H1 (cell line): Measurements from ENCODE around the gene TRMT61A. TPM values are rescaled to one million over a fixed set of nuclear protein-coding genes. Genes with fewer than 3 reads are reported as not detected.

Experiments used
- CTCF ChIA-PET: fragments of 300-600 bp; sonication (Branson Sonifier 250); formaldehyde crosslinking; loops from one replicate; lab custom pipeline; 2021; ENCODE audit not compliant: partially characterized antibody; lab: Charles Lee
- POLR2A ChIA-PET: fragments of 300-600 bp; sonication (Branson Sonifier 250); formaldehyde crosslinking; loops from one replicate; lab custom pipeline; 2021; ENCODE audit warnings: inconsistent platforms; ENCODE audit not compliant: partially characterized antibody; lab: Charles Lee
- DNase-seq, 2 experiments: peaks; one replicate each; pipeline versions ENCODE4 v3.0.0 to v3.0.0-alpha.2; 2010 to 2022; ENCODE audit warnings: low spot score in 2 of 2, low read depth in 1 of 2, mixed read lengths in 1 of 2
- FAIRE-seq: peaks from 2 replicates; lab custom pipeline; 2011; peaks lifted over from hg19 to GRCh38; lab: Jason Lieb, UNC
- H2AFZ ChIP-seq: 2 replicates; pipeline ENCODE4 v1.8.1; 2012; ENCODE audit warnings: low read length, inconsistent platforms
- H2AK5ac ChIP-seq: 2 replicates; pipeline ENCODE4 v1.6.1; 2013; ENCODE audit warnings: low read depth, low read length
- H2BK120ac ChIP-seq: replicated peaks from 2 replicates; pipeline ENCODE3; 2013; ENCODE audit warnings: low read depth, low read length, inconsistent platforms
- H2BK12ac ChIP-seq: 2 replicates; pipeline ENCODE4 v1.6.1; 2013; ENCODE audit warnings: low read depth, low read length
- H2BK15ac ChIP-seq: 2 replicates; pipeline ENCODE4 v1.6.1; 2013; ENCODE audit warnings: low read length
- H2BK20ac ChIP-seq: 2 replicates; pipeline ENCODE4 v1.6.1; 2013; ENCODE audit warnings: low read length
- H2BK5ac ChIP-seq: 2 replicates; pipeline ENCODE4 v1.6.1; 2013; ENCODE audit warnings: low read depth, low read length
- H3K14ac ChIP-seq: 2 replicates; pipeline ENCODE4 v1.6.1; 2013; ENCODE audit warnings: inconsistent platforms; ENCODE audit not compliant: insufficient read length
- H3K18ac ChIP-seq: 2 replicates; pipeline ENCODE4 v1.6.1; 2013; ENCODE audit warnings: low read length; ENCODE audit errors: extremely low read depth
- H3K23ac ChIP-seq: 2 replicates; pipeline ENCODE4 v1.6.1; 2013; ENCODE audit warnings: inconsistent platforms; ENCODE audit not compliant: insufficient read length
- H3K23me2 ChIP-seq: 2 replicates; pipeline ENCODE4 v1.6.1; 2013; ENCODE audit warnings: low read depth, low read length
- H3K27ac ChIP-seq: 2 replicates; pipeline ENCODE4 v1.6.1; 2011; ENCODE audit warnings: low read depth, low read length, inconsistent platforms
- H3K27me3 ChIP-seq, 4 experiments: replicated peaks in 1 of 4; 1 replicate in 1 of 4; 2 replicates in 3 of 4; pipeline versions ENCODE4 v1.6.1 to v1.8.1; 2011 to 2013; ENCODE audit warnings: low read length in 3 of 4, mild to moderate bottlenecking in 3 of 4, inconsistent platforms in 2 of 4, mixed read lengths in 2 of 4, moderate library complexity in 1 of 4; ENCODE audit not compliant: control insufficient read depth in 3 of 4, insufficient read depth in 3 of 4; ENCODE audit errors: extremely low read depth in 1 of 4
- H3K36me3 ChIP-seq, 4 experiments: 2 replicates each; pipeline versions ENCODE4 v1.6.1 to v1.8.1; 2011 to 2013; ENCODE audit warnings: mild to moderate bottlenecking in 4 of 4, low read length in 3 of 4, moderate library complexity in 2 of 4, control low read depth in 1 of 4, inconsistent platforms in 1 of 4; ENCODE audit not compliant: insufficient read depth in 4 of 4, control insufficient read depth in 2 of 4
- H3K4ac ChIP-seq: replicated peaks from 2 replicates; pipeline ENCODE3; 2013; ENCODE audit warnings: low read length, low read depth, mixed read lengths, inconsistent platforms; ENCODE audit not compliant: insufficient read length
- H3K4me1 ChIP-seq, 4 experiments: replicated peaks in 1 of 4; 1 replicate in 1 of 4; 2 replicates in 3 of 4; pipeline versions ENCODE4 v1.6.1 to v1.8.1; 2011 to 2013; ENCODE audit warnings: low read length in 3 of 4, inconsistent platforms in 2 of 4, mixed read lengths in 1 of 4; ENCODE audit not compliant: insufficient read depth in 4 of 4, control insufficient read depth in 3 of 4
- H3K4me2 ChIP-seq, 2 experiments: 2 replicates each; pipeline versions ENCODE4 v1.6.1 to v1.8.1; 2011 to 2013; ENCODE audit warnings: low read depth in 2 of 2, low read length in 2 of 2, control low read depth in 1 of 2, inconsistent platforms in 1 of 2, mild to moderate bottlenecking in 1 of 2; ENCODE audit not compliant: insufficient read depth in 1 of 2
- H3K4me3 ChIP-seq, 4 experiments: fragments of 200-600, 300-600 bp in 1 of 4; sonication (generic), shearing (Covaris generic), sonication (Bioruptor Twin) in 1 of 4; 2 replicates each; pipeline versions ENCODE4 v1.5.1 to v1.8.1; 2011 to 2016; ENCODE audit warnings: low read length in 4 of 4, low read depth in 3 of 4, control low read depth in 2 of 4, inconsistent platforms in 2 of 4, mild to moderate bottlenecking in 2 of 4, mixed read lengths in 1 of 4, moderate library complexity in 1 of 4; ENCODE audit not compliant: insufficient read depth in 2 of 4; ENCODE audit errors: extremely low read depth in 1 of 4
- H3K56ac ChIP-seq: replicated peaks from 2 replicates; pipeline ENCODE3; 2013; ENCODE audit warnings: low read depth, mild to moderate bottlenecking, mixed read lengths, low read length, inconsistent platforms; ENCODE audit not compliant: insufficient read length
- H3K79me1 ChIP-seq: 2 replicates; pipeline ENCODE4 v1.6.1; 2013; ENCODE audit warnings: low read depth, low read length, control low read depth
- H3K79me2 ChIP-seq, 2 experiments: 2 replicates each; pipeline versions ENCODE4 v1.6.1 to v1.8.1; 2012 to 2013; ENCODE audit warnings: low read length in 2 of 2, mild to moderate bottlenecking in 2 of 2, inconsistent platforms in 1 of 2; ENCODE audit not compliant: insufficient read depth in 2 of 2, control insufficient read depth in 1 of 2
- H3K9ac ChIP-seq, 4 experiments: replicated peaks in 1 of 4; 1 replicate in 1 of 4; 2 replicates in 3 of 4; pipeline versions ENCODE4 v1.6.1 to v1.8.1; 2011 to 2013; ENCODE audit warnings: low read depth in 3 of 4, low read length in 3 of 4, control low read depth in 2 of 4, mild to moderate bottlenecking in 2 of 4, moderate library complexity in 2 of 4, inconsistent platforms in 1 of 4; ENCODE audit errors: extremely low read depth in 1 of 4
- H3K9me3 ChIP-seq, 2 experiments: 2 replicates each; pipeline versions ENCODE4 v1.6.1 to v1.8.1; 2012 to 2013; ENCODE audit warnings: mild to moderate bottlenecking in 2 of 2, moderate library complexity in 2 of 2, control low read depth in 1 of 2, inconsistent platforms in 1 of 2, low read depth in 1 of 2, low read length in 1 of 2, mixed read lengths in 1 of 2; ENCODE audit not compliant: insufficient read depth in 2 of 2
- H4K20me1 ChIP-seq, 2 experiments: replicated peaks in 1 of 2; 2 replicates each; pipeline versions ENCODE3 to v1.8.1; 2011 to 2013; ENCODE audit warnings: inconsistent platforms in 2 of 2, low read length in 2 of 2, mild to moderate bottlenecking in 1 of 2; ENCODE audit not compliant: insufficient read depth in 2 of 2, control insufficient read depth in 1 of 2
- H4K5ac ChIP-seq: 2 replicates; pipeline ENCODE4 v1.6.1; 2013; ENCODE audit warnings: low read length, low read depth, mixed read lengths, inconsistent platforms; ENCODE audit not compliant: insufficient read length
- H4K8ac ChIP-seq: 2 replicates; pipeline ENCODE4 v1.8.0; 2013; ENCODE audit warnings: mild to moderate bottlenecking, moderate library complexity, low read length, inconsistent platforms; ENCODE audit not compliant: insufficient read depth; ENCODE audit errors: extremely low read depth
- H4K91ac ChIP-seq: replicated peaks from 2 replicates; pipeline ENCODE3; 2013; ENCODE audit warnings: low read length, mixed read lengths, inconsistent platforms; ENCODE audit not compliant: insufficient read length
- CHD2 ChIP-seq: IDR thresholded peaks from 2 replicates; pipeline ENCODE4 v1.6.1; 2012; ENCODE audit warnings: low read length, improper control_type of control experiment
- CREB1 ChIP-seq: IDR thresholded peaks from 2 replicates; pipeline ENCODE4 v1.6.1; 2012; ENCODE audit warnings: inconsistent platforms
- JUN ChIP-seq: IDR thresholded peaks from 2 replicates; pipeline ENCODE4 v1.6.1; 2011; ENCODE audit warnings: low read depth, mild to moderate bottlenecking, improper control_type of control experiment, low read length
- KDM1A ChIP-seq: fragments of 200-600, 300-600 bp; sonication (generic); IDR thresholded peaks from 2 replicates; pipeline ENCODE4 v1.7.1; 2016; ENCODE audit warnings: mild to moderate bottlenecking, low read length, borderline replicate concordance
- PHF8 ChIP-seq: fragments of 200-600 bp; sonication (generic); conservative IDR thresholded peaks from 2 replicates; pipeline ENCODE4 v1.7.1; 2012; ENCODE audit warnings: low read depth, mild to moderate bottlenecking, inconsistent platforms, low read length, moderate library complexity
- SAP30 ChIP-seq: fragments of 300-600 bp; sonication (generic); IDR thresholded peaks from 2 replicates; pipeline ENCODE4 v1.7.1; 2012; ENCODE audit warnings: low read length, moderate library complexity, mild to moderate bottlenecking, inconsistent platforms; ENCODE audit not compliant: insufficient read depth, insufficient replicate concordance
- ZNF274 ChIP-seq: IDR thresholded peaks from 2 replicates; pipeline ENCODE4 v1.7.0; 2012; ENCODE audit warnings: low read length, borderline replicate concordance; ENCODE audit errors: extremely low read depth
- WGBS, 2 experiments: shearing (Covaris generic) in 1 of 2; methylation state at CpG; one replicate each; pipeline versions ENCODE4 v1.1.6 to v1.1.7; 2013 to 2015; ENCODE audit warnings: low lambda C conversion rate in 2 of 2, mixed read lengths in 2 of 2, inconsistent platforms in 1 of 2, low coverage in 1 of 2, missing lambda C conversion rate in 1 of 2; ENCODE audit not compliant: insufficient replicate concordance in 2 of 2, insufficient coverage in 1 of 2, insufficient read length in 1 of 2; ENCODE audit errors: extremely low coverage in 1 of 2, missing lambda C conversion rate in 1 of 2; 5-methylcytosine and 5-hydroxymethylcytosine counted together
- polyA plus RNA-seq, 7 experiments: library from polyadenylated mRNA; depleted of rRNA in 3 of 7; stranded (reverse) in 5 of 7; unstranded in 2 of 7; fragments of >200 nt in 5 of 7; fragments of 200-250 nt in 2 of 7; gene quantifications; 1 replicate in 5 of 7; 2 replicates in 1 of 7; 4 replicates in 1 of 7; pipeline versions ENCODE4 v1.2.1 to v1.2.3, GENCODE V29; 2011 to 2013; ENCODE audit warnings: missing spikeins in 2 of 7, mixed read lengths in 2 of 7
- total RNA-seq: library from RNA; stranded (reverse); fragmentation: NEBNext Ultra II Directional; extraction: Animal tissue kit (Norgen Biotek cat#: 25700); gene quantifications from 2 replicates; pipeline ENCODE4 v1.2.1, GENCODE V29; 2021
- TF ChIP-seq, protein P1 (sequence below): IDR thresholded peaks from 2 replicates; pipeline ENCODE4 v1.6.1; 2011; ENCODE audit warnings: low read length, improper control_type of control experiment

The TRMT61A gene
- total and polyA plus RNA-seq, 2 of the 8 experiments (the other 6 are each of a cell fraction or from before 2014, with no cell fraction given): 15.8 to 19.0 TPM

DNA sequence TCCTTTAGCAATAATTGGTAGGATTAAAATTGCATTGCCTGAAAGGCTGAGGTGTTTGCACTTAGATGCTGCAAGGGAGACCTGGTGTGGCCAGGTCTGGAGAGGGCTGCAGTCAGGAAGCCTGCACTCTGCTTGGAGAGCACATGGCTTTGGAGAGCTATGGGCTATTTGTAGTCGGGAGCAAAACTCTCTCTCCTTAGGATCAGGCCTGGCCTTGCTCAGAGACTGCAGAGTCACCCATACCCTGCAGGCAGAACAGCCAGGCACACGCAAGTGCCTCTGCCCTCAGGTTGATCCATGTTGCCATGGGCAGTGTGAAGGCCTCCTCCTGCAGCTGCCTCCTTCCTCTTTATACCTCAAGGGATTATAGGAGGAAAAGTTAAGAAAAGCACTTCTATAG, 33.1 kb upstream of the TRMT61A start:
- Histone ChIP-seq H3K36me3 (peaks cover 2 to 32% (median 9%) of the 10 kb centered on the region in 4 experiments; a peak in 5 of 8 replicates), H4K8ac (no peak overlapping the region), H2BK5ac (no peak overlapping the region), H3K23me2 (no peaks in the 10 kb centered on the region), H3K27me3 (no peaks in the 10 kb centered on the region), H4K91ac (no peak overlapping the region), H2BK120ac (no peak overlapping the region), H3K4ac (no peak overlapping the region), H3K4me3 (no peak overlapping the region), H3K4me1 (no peaks in the 10 kb centered on the region), H3K56ac (no peak overlapping the region), H3K27ac (no peak overlapping the region), H3K79me2 (0 out of 4 replicates have a peak, but pooled peaks cover 0 to 1% of the 10 kb centered on the region in 2 experiments), H2BK12ac (no peak overlapping the region), H3K9ac (no peak overlapping the region), H3K79me1 (no peaks in the 10 kb centered on the region), H4K5ac (no peak overlapping the region), H3K18ac (no peak overlapping the region), H3K23ac (no peak overlapping the region), H2BK20ac (no peak overlapping the region), H2AFZ (no peak overlapping the region), H3K9me3 (no peaks in the 10 kb centered on the region), H3K14ac (no peak overlapping the region), H4K20me1 (peaks cover 0 to 4% of the 10 kb centered on the region in 2 experiments), H2AK5ac (no peak overlapping the region), H3K4me2 (no peak overlapping the region), H2BK15ac (no peak overlapping the region)
- CTCF ChIA-PET: interaction anchor here (1.3 to 31.3 kb wide), 2 partner anchors 23 to 45 kb away, joined by 3 to 921 read pairs; partner anchors contain the start of gene TRMT61A
- TF ChIP-seq, protein P1, sequence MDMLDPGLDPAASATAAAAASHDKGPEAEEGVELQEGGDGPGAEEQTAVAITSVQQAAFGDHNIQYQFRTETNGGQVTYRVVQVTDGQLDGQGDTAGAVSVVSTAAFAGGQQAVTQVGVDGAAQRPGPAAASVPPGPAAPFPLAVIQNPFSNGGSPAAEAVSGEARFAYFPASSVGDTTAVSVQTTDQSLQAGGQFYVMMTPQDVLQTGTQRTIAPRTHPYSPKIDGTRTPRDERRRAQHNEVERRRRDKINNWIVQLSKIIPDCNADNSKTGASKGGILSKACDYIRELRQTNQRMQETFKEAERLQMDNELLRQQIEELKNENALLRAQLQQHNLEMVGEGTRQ: no peak
- TF ChIP-seq JUN: no peak
- TF ChIP-seq ZNF274: no peak
- no peak for TF ChIP-seq KDM1A
- TF ChIP-seq SAP30: no peak
- TF ChIP-seq PHF8: no peak
- TF ChIP-seq CREB1: no peak
- TF ChIP-seq CHD2: no peak
- POLR2A ChIA-PET: no interaction called here
- DNase-seq (no peak), FAIRE-seq (no peak)
- WGBS, 2 experiments: 88% methylated on average over 2 of the region's 2 CpGs; no CpG with 5 or more reads in 1 of the 2 experiments
